ENCODE results near the gene ARHGAP18. TPM values are rescaled to one million over a fixed set of nuclear protein-coding genes. Genes with fewer than 3 reads are reported as not detected.

Gene ARHGAP18
- total and polyA plus RNA-seq, 2 experiments from 2014 or later: 4.3 to 5.0 TPM

DNA sequence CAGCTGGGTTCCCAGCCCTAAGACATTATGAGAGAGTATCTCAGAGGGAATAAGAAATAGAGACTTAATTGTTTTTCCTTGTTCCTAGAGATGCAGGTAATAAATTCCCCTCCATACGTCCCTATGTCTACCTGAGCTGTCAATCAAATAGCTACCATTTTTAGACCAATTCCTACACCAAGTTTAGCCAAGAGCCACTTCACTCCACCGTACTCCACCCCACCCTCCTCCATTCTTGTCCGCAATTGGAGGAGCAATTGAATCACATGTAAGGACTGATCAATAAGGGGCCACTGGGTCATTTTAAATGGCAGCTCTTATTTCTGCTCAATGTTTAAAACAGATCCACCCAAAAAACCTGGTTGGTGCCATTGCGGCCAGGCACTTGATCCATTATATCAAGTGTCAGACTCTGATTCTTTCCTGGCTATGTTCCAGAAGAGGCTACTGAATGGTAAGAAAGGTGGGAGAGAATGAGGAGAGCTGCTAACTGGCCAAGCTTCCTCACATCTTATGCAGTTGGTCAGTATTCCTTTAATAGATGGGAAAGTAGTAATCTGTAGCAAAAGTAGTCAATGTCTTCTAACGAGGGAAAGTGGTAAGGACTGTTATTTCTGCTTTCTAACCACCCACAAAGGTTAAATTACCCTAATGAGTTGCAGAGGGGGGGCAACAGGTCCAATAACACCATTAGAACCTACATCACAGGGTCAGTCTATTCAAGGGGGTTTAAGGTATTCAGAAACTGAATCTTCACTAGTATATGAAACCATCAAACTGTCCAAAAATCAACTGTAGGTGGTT, 34.1 kb downstream of the ARHGAP18 start:
- Mint-ChIP-seq H3K27me3 (ENCODE audit: insufficient read depth, low read depth, poor library complexity) (peaks cover 2% of the 10 kb centered on the region), H3K9me3 (no peaks in the 10 kb centered on the region), H3K27ac (no peak overlapping the region), H3K4me1 (peaks cover 18% of the 10 kb centered on the region), H3K36me3 (ENCODE audit: low read depth) (no peaks in the 10 kb centered on the region), H3K4me3 (no peak overlapping the region)
- DNase-seq (ENCODE audit: low spot score) (no peak), ATAC-seq (no peak)
- Histone ChIP-seq H3K27ac (ENCODE audit: low read depth) (no peak overlapping the region), H3K4me1 (ENCODE audit: insufficient read depth) (peaks cover 9% of the 10 kb centered on the region; the same call in 1 of the 2 replicates), H3K27me3 (ENCODE audit: insufficient read depth) (no peaks in the 10 kb centered on the region), H3F3A (replicated peaks; ENCODE audit: low read depth) (no peaks in the 10 kb centered on the region), H4K20me1 (replicated peaks; ENCODE audit: insufficient read depth) (no peaks in the 10 kb centered on the region), H3K4me3 (no peak overlapping the region), H2AFZ (no peak overlapping the region), H3K79me2 (replicated peaks; ENCODE audit: insufficient read depth) (no peaks in the 10 kb centered on the region), H3K4me2 (no peak overlapping the region), H3K36me3 (ENCODE audit: insufficient read depth) (no peaks in the 10 kb centered on the region), H3K9me2 (ENCODE audit: insufficient read depth) (no peaks in the 10 kb centered on the region)
- no peak for TF ChIP-seq EZH2 (IDR thresholded peaks at IDR 0.05; ENCODE audit: low read depth, unreplicated experiment)
- no peak for TF ChIP-seq ZNF331 (CRISPR knock-in tag; IDR thresholded peaks at IDR 0.05; ENCODE audit: low read depth)
- TF ChIP-seq STAT1 (IDR thresholded peaks at IDR 0.05; ENCODE audit: unreplicated experiment): no peak
- no peak for TF ChIP-seq POLR2AphosphoS5 (IDR thresholded peaks at IDR 0.05; ENCODE audit: low read depth)
- TF ChIP-seq NANOG (IDR thresholded peaks at IDR 0.05; ENCODE audit: borderline replicate concordance): no peak
- TF ChIP-seq ZNF114 (CRISPR knock-in tag; IDR thresholded peaks at IDR 0.05): no peak
- TF ChIP-seq, protein P1, sequence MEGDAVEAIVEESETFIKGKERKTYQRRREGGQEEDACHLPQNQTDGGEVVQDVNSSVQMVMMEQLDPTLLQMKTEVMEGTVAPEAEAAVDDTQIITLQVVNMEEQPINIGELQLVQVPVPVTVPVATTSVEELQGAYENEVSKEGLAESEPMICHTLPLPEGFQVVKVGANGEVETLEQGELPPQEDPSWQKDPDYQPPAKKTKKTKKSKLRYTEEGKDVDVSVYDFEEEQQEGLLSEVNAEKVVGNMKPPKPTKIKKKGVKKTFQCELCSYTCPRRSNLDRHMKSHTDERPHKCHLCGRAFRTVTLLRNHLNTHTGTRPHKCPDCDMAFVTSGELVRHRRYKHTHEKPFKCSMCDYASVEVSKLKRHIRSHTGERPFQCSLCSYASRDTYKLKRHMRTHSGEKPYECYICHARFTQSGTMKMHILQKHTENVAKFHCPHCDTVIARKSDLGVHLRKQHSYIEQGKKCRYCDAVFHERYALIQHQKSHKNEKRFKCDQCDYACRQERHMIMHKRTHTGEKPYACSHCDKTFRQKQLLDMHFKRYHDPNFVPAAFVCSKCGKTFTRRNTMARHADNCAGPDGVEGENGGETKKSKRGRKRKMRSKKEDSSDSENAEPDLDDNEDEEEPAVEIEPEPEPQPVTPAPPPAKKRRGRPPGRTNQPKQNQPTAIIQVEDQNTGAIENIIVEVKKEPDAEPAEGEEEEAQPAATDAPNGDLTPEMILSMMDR (conservative IDR thresholded peaks at IDR 0.05; ENCODE audit: low read depth in 2 of 2): no peak

DNA sequence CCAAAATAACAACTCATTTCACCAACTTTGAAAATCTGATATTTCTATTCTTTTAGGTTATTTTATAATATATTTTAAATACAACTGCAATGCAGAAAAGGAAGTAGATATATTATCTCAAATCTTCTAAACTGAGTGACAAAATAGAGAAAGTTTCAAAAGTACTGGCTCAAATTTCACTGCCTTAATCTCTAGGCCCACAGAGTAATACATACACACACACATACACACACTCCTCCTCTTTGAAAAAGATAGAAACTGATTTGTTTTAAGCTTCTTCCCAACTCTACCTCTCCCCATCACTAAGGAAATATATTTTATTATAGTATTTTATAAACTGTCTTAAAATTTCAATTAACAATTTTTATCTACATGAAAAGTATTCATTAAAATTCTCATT, 36.2 kb downstream of the ARHGAP18 start:
- peaks cover 22% of the 10 kb centered on the region for H3K4me1 Mint-ChIP-seq
- H3K4me3 ChIP-seq: no peak overlapping the region
- H3K4me2 ChIP-seq: no peak overlapping the region
- no peaks in the 10 kb centered on the region for H3K36me3 Mint-ChIP-seq (ENCODE audit: low read depth)
- H3K27me3 Mint-ChIP-seq (ENCODE audit: insufficient read depth, low read depth, poor library complexity): no peaks in the 10 kb centered on the region
- H4K20me1 ChIP-seq (replicated peaks; ENCODE audit: insufficient read depth): no peaks in the 10 kb centered on the region
- no peaks in the 10 kb centered on the region for H3K27me3 ChIP-seq (ENCODE audit: insufficient read depth)
- TF ChIP-seq ZNF114 (CRISPR knock-in tag; IDR thresholded peaks at IDR 0.05) (no peak), STAT1 (IDR thresholded peaks at IDR 0.05; ENCODE audit: unreplicated experiment) (no peak), EZH2phosphoT487 (IDR thresholded peaks at IDR 0.05; ENCODE audit: unreplicated experiment) (no peak)
- H3K27ac ChIP-seq (ENCODE audit: low read depth): no peak overlapping the region
- no peak overlapping the region for H3K27ac Mint-ChIP-seq
- H3K79me2 ChIP-seq (replicated peaks; ENCODE audit: insufficient read depth): no peaks in the 10 kb centered on the region
- no peak for ATAC-seq
- H3K4me1 ChIP-seq (ENCODE audit: insufficient read depth): peaks cover 12% of the 10 kb centered on the region; the same call in 1 of the 2 replicates
- DNase-seq (ENCODE audit: low spot score): no peak
- no peaks in the 10 kb centered on the region for H3K9me3 Mint-ChIP-seq
- no peaks in the 10 kb centered on the region for H3K9me2 ChIP-seq (ENCODE audit: insufficient read depth)
- no peak overlapping the region for H3K4me3 Mint-ChIP-seq
- H3F3A ChIP-seq (replicated peaks; ENCODE audit: low read depth): no peaks in the 10 kb centered on the region
- no peaks in the 10 kb centered on the region for H3K36me3 ChIP-seq (ENCODE audit: insufficient read depth)
- no peak overlapping the region for H2AFZ ChIP-seq
